ENCODE results near the gene NUDT8. TPM values are rescaled to one million over a fixed set of nuclear protein-coding genes. Genes with fewer than 3 reads are reported as not detected.

The NUDT8 gene
- total RNA-seq, 2 donors from 2014 or later = 11.5 to 21.8 TPM

DNA sequence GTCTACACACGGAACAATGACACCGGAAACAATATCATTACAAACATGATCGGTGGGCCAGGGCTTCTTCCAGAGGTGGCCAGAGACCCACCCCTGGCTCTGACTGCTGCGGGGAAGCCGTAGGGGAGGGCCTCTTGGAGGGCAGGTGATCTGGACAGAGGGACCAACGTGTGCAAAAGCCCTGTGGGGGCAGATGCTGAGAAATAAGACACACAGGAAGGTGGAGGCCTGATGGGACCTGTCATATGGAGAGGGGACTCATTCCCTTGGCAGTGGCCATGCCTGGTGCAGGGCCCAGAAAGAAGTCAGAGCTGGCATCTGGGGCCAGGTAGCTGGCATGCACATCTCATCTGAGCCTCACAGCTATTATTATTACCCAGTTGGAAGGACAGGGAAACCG, 43.6 kb upstream of the NUDT8 start:
- no peak for DNase-seq
- peaks cover 14% of the 10 kb centered on the region for H3K4me1 ChIP-seq
- intact Hi-C loops (cut with DNase I) = no loop called here
- no peaks in the 10 kb centered on the region for H3K9me3 ChIP-seq
- H3K27me3 ChIP-seq = no peaks in the 10 kb centered on the region
- no peak overlapping the region for H3K27ac ChIP-seq
- no peak overlapping the region for H3K4me3 ChIP-seq
- no peaks in the 10 kb centered on the region for H3K36me3 ChIP-seq (replicated peaks in 1 of 2; ENCODE audit: insufficient read depth in 1 of 2, low read depth in 2 of 2)
- no peak for ATAC-seq
- no peak for TF ChIP-seq POLR2A (IDR thresholded peaks at IDR 0.05)
- TF ChIP-seq, protein P1, sequence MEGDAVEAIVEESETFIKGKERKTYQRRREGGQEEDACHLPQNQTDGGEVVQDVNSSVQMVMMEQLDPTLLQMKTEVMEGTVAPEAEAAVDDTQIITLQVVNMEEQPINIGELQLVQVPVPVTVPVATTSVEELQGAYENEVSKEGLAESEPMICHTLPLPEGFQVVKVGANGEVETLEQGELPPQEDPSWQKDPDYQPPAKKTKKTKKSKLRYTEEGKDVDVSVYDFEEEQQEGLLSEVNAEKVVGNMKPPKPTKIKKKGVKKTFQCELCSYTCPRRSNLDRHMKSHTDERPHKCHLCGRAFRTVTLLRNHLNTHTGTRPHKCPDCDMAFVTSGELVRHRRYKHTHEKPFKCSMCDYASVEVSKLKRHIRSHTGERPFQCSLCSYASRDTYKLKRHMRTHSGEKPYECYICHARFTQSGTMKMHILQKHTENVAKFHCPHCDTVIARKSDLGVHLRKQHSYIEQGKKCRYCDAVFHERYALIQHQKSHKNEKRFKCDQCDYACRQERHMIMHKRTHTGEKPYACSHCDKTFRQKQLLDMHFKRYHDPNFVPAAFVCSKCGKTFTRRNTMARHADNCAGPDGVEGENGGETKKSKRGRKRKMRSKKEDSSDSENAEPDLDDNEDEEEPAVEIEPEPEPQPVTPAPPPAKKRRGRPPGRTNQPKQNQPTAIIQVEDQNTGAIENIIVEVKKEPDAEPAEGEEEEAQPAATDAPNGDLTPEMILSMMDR (IDR thresholded peaks at IDR 0.05) = no peak
- 75 to 81% methylated on average over 6 to 7 of the region's 7 CpGs for WGBS, 2 donors

- no peak for ATAC-seq
- H3K36me3 ChIP-seq (replicated peaks in 1 of 2; ENCODE audit: insufficient read depth in 1 of 2, low read depth in 2 of 2) = no peaks in the 10 kb centered on the region
- intact Hi-C loops (cut with DNase I) = no loop called here
- no peak overlapping the region for H3K27ac ChIP-seq
- no peak for DNase-seq
- H3K9me3 ChIP-seq = no peaks in the 10 kb centered on the region
- WGBS, 2 donors = 57 to 78% methylated on average over 3 to 8 of the region's 8 CpGs
- H3K27me3 ChIP-seq = no peaks in the 10 kb centered on the region
- H3K4me1 ChIP-seq = peaks cover 14% of the 10 kb centered on the region
- TF ChIP-seq, protein P1 (IDR thresholded peaks at IDR 0.05) = no peak
- no peak for TF ChIP-seq POLR2A (IDR thresholded peaks at IDR 0.05)
- H3K4me3 ChIP-seq = no peak overlapping the region
These were observed 41.4 kb upstream of the NUDT8 start for GRCh38 chr11:67671211-67671520.

DNA sequence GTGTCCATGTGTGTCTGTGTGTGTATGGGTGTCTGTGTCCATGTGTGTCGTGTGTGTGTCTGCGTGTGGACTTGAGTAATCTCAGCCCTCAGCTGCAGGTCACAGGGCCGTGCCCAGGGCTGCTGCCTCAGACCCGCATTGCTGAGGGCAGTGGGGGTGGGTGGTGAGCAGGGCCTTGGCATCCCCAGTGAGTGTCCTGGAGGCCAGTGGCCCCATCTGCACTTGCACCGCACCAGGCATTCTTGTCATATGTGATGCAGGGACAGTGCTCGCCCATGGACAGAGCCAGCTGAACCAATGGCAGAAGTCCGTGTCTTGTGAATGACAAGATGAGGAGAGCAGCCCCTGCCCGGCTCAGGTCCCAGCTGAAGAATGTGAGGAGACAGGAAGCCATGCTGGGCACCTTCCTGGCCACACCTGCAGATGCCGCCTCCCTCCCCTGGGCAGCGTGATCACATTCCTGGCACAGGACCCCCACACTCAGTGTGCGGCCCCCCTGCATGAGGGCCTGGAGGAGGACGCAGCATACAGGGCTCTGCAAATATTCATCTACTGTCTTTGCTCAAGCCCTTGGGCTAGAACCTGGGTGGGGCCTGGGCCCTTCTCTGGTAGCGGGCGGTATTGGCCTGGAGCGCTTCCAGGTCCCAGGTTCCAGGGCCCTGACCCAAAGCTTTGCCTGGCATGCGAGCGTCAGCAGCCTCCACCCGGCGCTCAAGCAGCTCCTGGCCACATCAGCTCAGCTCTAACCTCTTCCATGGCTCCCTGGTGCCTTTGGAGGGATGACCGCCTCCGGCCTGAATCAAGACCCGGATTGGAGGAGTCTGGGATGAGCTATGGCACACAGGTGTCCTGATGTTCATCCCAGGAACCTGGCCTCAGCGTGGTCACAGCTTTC, 40.8 kb upstream of the NUDT8 start:
- no peaks in the 10 kb centered on the region for H3K36me3 ChIP-seq (replicated peaks in 1 of 2; ENCODE audit: insufficient read depth in 1 of 2, low read depth in 2 of 2)
- H3K4me3 ChIP-seq = no peak overlapping the region
- H3K27me3 ChIP-seq = no peaks in the 10 kb centered on the region
- H3K27ac ChIP-seq = no peak overlapping the region
- DNase-seq (no peak), ATAC-seq (no peak)
- no peaks in the 10 kb centered on the region for H3K9me3 ChIP-seq
- TF ChIP-seq, protein P1 (IDR thresholded peaks at IDR 0.05) = no peak
- no peak for TF ChIP-seq POLR2A (IDR thresholded peaks at IDR 0.05)
- intact Hi-C loops (cut with DNase I) = no loop called here
- H3K4me1 ChIP-seq = peaks cover 14% of the 10 kb centered on the region
- WGBS, 2 donors = 80% methylated on average over 21 of the region's 23 CpGs; no CpG with 5 or more reads in 1 of the 2 donors

GRCh38 chr11:67668192-67668551, 38.4 kb upstream of the NUDT8 start:
- no peaks in the 10 kb centered on the region for H3K4me1 ChIP-seq
- 63 to 66% methylated on average over 5 of the region's 5 CpGs for WGBS, 2 donors
- intact Hi-C loops (cut with DNase I) = loop anchor here (10.0 kb wide), 1 partner anchor 47 kb away; no protein-coding TSS in a partner anchor
- TF ChIP-seq, protein P1 (IDR thresholded peaks at IDR 0.05) = no peak
- no peak for TF ChIP-seq POLR2A (IDR thresholded peaks at IDR 0.05)
- H3K9me3 ChIP-seq = no peaks in the 10 kb centered on the region
- no peak for ATAC-seq
- H3K27me3 ChIP-seq = no peaks in the 10 kb centered on the region
- DNase-seq = no peak
- H3K4me3 ChIP-seq = no peak overlapping the region
- H3K27ac ChIP-seq = no peak overlapping the region
- H3K36me3 ChIP-seq (replicated peaks in 1 of 2; ENCODE audit: insufficient read depth in 1 of 2, low read depth in 2 of 2) = no peaks in the 10 kb centered on the region
